ENCODE data around the gene WWOX.

Gene WWOX

DNA sequence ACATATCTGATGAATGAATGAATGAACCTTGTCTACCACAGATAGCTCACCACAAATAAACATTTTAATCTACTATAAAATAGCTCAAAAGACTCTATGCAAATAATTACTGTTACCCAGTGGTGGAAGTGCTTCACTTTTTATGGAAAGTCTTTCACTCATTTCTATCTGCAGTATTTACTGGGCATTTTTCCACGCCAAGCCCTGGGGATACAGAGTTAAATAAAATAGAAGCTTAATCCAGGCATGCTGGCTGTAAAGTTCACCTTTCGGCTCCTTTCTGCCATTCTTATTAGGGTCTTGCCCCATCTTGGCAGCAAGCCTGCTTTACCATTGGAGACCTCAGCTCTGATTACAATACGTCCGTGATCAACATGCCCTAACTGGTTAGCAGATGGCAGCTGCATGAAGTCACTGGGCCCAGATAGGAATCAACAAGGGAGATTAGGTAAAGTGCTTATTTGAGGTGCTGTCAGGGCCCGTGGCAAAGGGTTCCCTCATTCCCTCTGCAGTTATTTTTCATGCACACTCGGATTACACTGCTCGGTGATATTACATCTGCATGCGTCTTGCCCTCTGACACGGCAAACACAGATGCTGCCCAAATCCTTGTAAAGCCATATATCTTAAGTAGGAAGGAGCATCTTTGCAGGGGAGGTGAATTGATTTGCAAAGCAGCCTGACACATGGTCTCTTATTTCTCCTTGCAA, 648.9 kb downstream of the WWOX start:
- DNase-seq: no peak

GRCh38 chr16:78749745-78750268, 650.4 kb downstream of the WWOX start:
- DNase-seq: no peak

DNA sequence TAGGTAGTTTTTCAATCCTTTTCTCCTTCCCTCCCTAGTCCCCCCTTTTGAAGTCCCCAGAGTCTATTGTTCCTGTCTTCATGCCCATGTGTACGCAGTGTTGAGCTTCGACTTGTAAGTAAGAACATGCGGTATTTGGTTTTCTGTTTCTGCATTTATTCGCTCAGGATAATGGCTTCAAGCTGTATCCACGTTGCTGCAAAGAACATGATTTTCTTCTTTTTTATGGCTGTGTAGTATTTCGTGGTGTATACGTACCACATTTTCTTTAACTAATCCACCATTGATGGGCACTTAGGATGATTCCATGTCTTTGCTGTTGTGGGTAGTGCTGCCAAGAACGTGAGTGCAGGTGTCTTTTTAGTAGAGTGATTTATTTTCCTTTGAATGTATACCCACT, 651.2 kb downstream of the WWOX start:
- no peak for DNase-seq

- no peak for DNase-seq
Measured at GRCh38 chr16:78751601-78752000, 652.1 kb downstream of the WWOX start.

DNA sequence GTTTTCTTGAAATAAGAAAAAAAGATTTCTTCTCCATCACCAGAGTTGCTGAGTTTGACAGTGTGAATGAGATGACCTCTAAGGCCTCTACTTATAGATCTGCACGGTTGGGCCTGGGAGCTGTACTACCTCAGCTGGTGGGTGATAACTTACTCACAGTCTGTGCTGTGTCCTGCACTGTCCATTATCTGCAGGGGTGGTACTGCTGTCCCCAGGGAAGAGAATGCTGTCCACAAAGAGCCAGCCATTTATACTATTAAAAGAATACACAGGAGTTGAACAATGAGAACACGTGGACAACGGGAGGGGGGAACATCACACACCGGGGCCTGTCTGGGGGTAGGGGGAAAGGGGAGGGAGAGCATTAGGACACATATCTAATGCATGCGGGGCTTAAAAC, 655.3 kb downstream of the WWOX start:
- no peak for DNase-seq

GRCh38 chr16:78755751-78756661, 656.6 kb downstream of the WWOX start:
- no peak for DNase-seq

DNA sequence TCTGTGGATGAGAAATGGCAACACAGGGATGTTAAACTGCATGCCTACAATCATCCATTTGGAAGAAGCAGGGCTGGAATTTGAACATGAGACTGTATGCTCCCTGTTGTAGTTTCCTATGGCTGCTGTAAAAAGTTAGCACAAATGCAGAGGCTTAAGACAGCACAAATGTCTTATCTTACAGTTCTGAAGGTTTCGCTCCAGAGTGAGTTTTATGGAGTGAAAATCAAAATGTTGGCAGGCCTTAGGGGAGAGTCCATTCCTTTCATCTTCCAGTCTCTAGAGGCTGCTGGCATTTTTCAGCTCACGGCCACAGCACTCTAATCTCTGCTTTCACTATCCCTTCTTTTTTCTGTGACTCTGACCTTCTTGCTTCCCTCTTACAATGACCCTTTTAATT, 660.1 kb downstream of the WWOX start:
- no peak for DNase-seq

- DNase-seq: no peak
Measured at GRCh38 chr16:78760611-78761010, 661.2 kb downstream of the WWOX start.

DNA sequence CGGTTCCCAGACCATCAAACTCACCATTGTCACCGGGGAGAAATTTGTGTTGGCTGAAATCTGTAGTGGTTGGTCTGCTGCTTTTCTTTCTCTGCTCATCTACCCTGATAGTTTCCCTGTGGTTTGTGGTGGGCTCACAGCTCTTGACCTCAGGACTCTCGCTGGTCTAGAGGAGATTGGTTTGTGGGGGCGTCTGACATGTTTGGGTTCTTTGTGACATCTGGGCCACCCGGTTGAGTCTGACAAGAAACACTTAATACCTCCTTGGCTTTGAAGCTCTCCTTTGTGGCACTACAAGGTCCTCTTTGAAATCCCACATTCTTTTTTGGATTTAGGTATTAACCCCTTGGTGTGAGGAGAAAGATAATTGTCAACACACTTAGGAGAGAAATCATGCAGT, 662.0 kb downstream of the WWOX start:
- DNase-seq: no peak

- DNase-seq: no peak
Measured at GRCh38 chr16:78762222-78762621, 662.8 kb downstream of the WWOX start.

GRCh38 chr16:78763821-78764440, 664.5 kb downstream of the WWOX start:
- peak in 7 of 56 donors; percentile 2 to 11 (median 5) for DNase-seq

DNA sequence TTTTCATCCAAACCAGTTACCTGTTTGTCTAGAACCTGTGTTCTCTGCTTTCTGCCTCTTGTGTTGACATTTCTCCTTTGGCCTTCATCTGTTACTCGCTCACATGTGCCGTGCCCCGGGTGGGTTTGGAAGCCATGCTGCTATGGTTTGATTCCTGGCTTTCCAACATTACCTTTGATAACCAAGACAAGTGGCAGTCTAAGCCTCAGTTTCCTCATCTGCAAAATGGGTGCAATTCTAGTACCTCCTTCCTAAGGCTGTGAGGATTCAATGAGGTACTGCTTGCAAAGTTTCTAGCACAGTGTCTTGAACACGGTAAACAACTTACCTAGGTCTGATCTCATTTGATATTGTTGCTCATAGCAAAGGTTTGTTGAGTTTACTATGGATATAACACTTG, 665.0 kb downstream of the WWOX start:
- DNase-seq: no peak

- no peak for DNase-seq
Measured at GRCh38 chr16:78768226-78768625, 668.8 kb downstream of the WWOX start.

GRCh38 chr16:78768718-78769117, 669.3 kb downstream of the WWOX start:
- DNase-seq: no peak

DNA sequence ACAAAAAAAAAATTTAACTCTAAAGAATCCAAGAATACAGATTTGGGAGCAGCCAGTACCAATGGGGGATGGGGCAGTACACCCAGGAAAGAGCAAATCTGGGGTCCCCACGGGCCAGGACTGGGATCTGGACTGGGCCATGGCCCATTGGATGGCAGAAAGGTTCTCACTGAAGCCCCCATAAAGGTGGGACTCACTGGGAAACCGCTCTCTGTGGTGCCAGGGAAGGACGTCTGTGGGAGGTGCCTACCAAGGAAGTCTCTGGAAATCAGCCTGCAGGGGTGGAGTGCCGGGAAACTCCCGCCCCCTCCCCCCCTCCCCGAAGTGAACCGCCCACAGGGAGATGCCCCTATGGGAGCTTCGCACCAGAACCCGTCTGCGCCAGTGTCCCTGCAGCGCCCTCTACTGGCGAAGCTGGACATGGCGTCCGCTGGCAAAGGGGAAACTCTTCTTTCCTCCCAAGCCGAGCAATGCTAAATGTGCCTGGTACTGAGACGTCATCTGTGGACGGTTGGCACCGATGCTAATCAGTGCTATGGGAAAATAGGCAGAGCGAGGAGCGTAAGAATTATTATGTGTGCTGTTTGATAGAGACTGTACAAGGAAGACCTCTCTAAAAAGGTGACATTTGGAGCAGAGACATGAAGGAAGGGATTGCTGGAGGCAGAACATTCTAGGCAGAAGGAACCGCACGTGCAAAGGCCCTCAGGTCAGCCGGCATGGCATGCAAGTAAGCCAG, 671.1 kb downstream of the WWOX start:
- DNase-seq: peak in 50 of 56 donors; percentile 4 to 87 (median 56)

GRCh38 chr16:78773291-78773702, 673.8 kb downstream of the WWOX start:
- DNase-seq: no peak

DNA sequence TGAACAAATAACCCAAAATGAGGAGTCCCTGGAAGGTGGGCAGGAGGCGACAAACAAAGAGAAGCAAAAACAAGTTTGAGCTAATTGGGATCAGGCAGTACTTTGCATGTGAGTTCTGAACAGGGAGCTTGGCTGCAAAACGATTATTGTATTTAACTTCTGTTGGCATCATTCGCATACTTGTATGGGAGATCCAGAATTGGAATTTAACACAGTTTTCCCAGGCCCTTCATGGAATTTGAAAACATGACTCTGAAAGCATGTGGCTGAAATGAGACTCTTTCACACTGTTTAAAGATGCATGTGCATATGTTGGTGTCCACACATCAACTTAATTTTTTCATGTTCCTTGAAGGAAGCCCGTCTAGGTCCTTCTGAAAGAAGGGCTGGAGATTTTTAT, 674.3 kb downstream of the WWOX start:
- DNase-seq: no peak

GRCh38 chr16:78775161-78775561, 675.7 kb downstream of the WWOX start:
- no peak for DNase-seq

- no peak for DNase-seq
Measured at GRCh38 chr16:78778101-78779004, 678.9 kb downstream of the WWOX start.

DNA sequence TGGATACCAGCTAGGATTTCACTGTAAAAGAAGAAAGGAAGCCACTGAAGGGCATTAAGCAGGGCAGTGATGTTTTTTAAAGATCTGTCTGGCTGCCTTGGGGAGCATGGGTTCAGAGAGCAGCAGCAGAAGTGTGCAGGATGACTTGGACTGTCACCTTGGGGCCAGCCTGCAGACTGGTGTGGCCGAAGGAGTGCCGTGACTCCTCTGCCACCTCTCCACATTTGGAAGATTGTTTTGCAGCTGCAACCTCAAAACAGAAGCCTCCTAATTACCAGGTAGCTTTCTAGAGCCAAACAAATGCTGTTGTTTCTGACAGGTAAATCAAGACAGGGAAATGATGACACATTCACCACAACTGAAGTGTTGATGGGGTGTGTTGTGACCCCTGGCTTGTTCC, 681.4 kb downstream of the WWOX start:
- DNase-seq: no peak
